PFSK-1 (cell line): Measurements from ENCODE around the gene MDGA2.

ENCODE experiments used
- POLR2AphosphoS5 ChIP-seq: IDR thresholded peaks from 2 replicates; pipeline ENCODE4 v1.6.1; 2012; ENCODE audit warnings: low read depth, mild to moderate bottlenecking, control low read depth, low read length, moderate library complexity
- TAF1 ChIP-seq: IDR thresholded peaks from 2 replicates; pipeline ENCODE4 v1.6.1; 2012; ENCODE audit warnings: low read length, control low read depth, borderline replicate concordance; ENCODE audit not compliant: insufficient read depth

- TF ChIP-seq POLR2AphosphoS5 (no peak), TAF1 (no peak)
Observed at GRCh38 chr14:47658041-47658440, 17.4 kb downstream of the MDGA2 start.
